Stimulated activated naive CD8-positive, alpha-beta T cell treated with anti-CD3 and anti-CD28 coated beads, Interleukin-15, Interleukin-2, amounts not matched to agents 100 U/mL and 50 U/mL, for 24 hours (primary cell): ENCODE data around the gene IFNA21.
A peak's percentile ranks its signal among the peaks of the same experiment; 100 is the strongest.
"Not testable (repeated sequence)": the region's sequence is repeated elsewhere in the genome, so short reads cannot be mapped to it uniquely, and the experiment has no call there.

ENCODE experiments used
- ATAC-seq: fragments of 150-1000 bp; cut with Tn5 transposase; one replicate; pipeline ENCODE4 v1.10.0; 2021
- DNase-seq: peaks from one replicate; pipeline ENCODE4 v3.0.0; 2021

IFNA21 gene

GRCh38 chr9:21141427-21141882 is 25.0 kb downstream of the IFNA21 start, which contains the start of gene IFNW1:
Gene IFNW1, minus strand, starts transcription at chr9:21141832. Its CDS starts 262 bp downstream, at chr9:21141570.
- ATAC-seq (no peak), DNase-seq (no peak)

DNA sequence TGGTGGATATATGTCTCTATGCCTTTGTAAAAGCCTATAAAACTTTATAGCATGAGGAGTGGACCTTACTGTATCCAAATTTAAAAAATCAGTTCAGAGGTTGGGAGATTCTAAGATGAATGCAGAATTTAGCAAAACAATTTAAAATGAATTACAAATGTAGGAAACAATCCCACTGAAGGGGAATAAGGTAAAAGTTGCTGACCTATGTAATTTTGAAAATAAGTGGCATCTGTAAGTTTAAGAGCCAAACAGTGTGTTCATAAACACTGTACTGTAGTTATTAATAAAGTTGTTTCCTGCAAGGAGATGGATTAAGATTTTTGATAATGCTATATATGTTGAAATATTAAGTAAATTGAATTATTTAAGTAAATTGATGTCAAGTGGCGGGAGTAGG is 29.4 kb downstream of the IFNA21 start:
- no peak for DNase-seq
- ATAC-seq: no peak

- no peak for DNase-seq
- no peak for ATAC-seq
Observed at GRCh38 chr9:21135736-21136135, 30.7 kb downstream of the IFNA21 start.

- ATAC-seq, DNase-seq: not testable (repeated sequence)
Observed at GRCh38 chr9:21128186-21128585, 38.3 kb downstream of the IFNA21 start.

DNA sequence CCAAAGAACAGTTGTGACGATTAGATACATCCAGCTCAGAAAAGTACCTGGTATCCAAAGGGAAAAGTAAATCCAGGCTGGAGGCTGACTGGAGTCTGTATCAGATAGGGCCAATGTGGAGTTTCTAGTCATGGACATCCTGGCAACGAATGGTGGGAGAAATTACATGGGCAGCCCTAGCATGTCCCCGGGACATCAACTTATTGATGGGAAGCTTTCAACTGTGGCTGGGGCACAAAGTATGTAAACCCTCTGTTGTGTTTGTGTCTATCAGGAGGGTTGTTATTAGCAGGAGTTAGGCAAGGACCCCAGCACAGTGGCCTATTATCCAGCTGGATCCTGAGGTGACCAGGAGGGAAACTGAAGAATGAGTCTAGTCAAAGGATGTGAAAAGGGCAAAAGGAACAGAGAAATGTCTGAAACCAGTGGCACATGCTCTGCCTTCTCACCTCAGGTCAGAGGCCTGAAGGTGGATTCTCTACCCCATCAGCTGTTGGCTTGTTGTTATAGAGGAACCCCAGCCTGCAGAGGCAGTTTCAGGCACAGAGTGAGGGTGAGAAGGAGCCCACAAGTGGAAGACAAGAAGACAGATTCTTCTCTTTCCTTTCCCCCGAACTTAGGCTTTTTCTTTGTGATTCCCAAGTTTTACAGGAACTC is 44.7 kb downstream of the IFNA21 start:
- DNase-seq (no peak), ATAC-seq (peak; percentile 62)

- ATAC-seq (peak; percentile 82), DNase-seq (peak; percentile 20)
Observed at GRCh38 chr9:21121079-21121478, 45.4 kb downstream of the IFNA21 start.

- ATAC-seq (no peak), DNase-seq (no peak)
Observed at GRCh38 chr9:21119093-21119770, 47.2 kb downstream of the IFNA21 start.
